ENCODE data around the gene PRSS56. TPM values are rescaled to one million over a fixed set of nuclear protein-coding genes. Genes with fewer than 3 reads are reported as not detected.
"Not testable (repeated sequence)": the region's sequence is repeated elsewhere in the genome, so short reads cannot be mapped to it uniquely, and the experiment has no call there.

The PRSS56 gene
- total RNA-seq, 1 donor from 2014 or later = not detected

DNA sequence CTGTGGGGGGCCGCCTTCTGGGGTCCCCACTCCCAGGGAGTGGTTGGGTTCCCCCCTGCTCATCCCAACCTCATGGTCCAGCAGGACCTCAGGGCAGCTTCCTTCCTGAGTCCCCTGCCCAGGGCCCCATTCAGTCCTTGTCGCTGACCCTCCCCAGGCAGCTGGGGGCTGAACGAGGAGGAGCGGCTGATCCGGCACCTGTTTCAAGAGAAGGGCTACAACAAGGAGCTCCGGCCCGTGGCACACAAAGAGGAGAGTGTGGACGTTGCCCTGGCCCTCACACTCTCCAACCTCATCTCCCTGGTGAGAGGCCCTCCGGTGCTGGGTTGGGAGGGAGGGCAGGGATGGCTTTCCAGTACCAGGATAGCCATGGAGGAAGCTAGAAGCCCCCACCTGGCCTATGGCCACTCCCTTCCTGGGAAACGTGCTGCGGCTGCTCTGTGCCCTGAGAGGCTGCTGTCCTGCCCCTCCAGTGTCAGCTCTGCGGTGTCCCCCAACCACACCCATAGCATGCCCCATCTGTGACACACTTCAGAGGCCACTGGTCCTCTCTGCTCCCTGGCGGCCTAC is 6.3 kb downstream of the PRSS56 start:
- no peak for ATAC-seq

GRCh38 chr2:232527905-232528470 is 7.8 kb downstream of the PRSS56 start:
- no peak for ATAC-seq

DNA sequence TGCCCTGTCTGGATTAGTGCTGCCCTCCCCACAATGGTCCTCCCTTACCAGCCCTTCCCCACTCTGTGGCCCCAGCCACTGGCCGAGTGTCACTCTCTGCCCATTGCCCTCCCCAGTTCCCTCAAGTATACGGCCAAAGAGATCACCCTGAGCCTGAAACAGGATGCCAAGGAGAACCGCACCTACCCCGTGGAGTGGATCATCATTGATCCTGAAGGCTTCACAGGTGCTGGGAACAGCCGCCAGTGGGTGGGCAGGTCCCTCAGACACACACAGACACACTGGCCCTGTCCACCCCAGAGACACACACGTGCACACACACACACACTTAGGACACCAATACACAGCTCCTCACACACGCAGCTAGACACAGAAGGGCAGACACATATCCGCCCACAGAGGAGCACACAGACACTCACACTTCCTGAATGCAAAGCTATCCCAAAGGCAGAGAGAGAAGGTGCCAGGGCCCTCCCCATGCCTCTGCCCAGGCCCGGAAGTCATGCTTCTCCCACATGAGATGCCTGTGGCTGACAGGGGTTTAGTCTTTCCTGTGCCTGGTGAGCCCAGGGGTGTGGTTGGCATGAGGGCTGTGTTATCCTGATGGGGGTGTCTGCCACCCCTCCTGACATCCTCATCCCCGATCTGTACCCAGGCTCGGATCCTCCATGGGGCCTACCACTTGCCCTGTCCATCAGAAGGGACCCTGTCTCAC is 8.7 kb downstream of the PRSS56 start:
- no peak for ATAC-seq

DNA sequence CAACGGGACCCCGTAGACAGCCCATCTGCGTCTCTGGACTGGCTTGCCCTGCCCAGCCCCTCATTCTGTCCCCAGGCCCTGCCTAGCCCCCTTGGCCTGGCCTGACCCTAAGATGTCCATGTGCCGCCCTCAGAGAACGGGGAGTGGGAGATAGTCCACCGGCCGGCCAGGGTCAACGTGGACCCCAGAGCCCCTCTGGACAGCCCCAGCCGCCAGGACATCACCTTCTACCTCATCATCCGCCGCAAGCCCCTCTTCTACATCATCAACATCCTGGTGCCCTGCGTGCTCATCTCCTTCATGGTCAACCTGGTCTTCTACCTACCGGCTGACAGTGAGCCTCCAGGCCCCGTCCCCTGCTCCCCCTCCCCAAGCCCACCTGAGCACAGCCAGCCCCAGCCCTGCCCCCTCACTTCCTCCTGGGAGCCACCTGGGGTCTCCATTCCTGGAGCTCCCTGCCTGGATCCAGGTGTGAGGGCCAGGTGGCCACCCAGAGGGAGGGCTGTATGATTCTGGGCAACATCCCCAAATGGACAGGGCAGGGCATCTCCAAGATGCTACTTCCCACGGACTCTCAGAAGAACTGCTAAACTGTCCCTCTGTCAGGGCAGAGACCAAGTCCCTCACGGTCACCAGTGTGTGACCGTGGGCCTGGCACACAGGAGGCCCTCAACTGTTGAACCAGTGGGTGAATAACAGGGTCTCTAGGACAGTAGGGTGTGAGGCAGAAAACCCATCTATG is 9.8 kb downstream of the PRSS56 start:
- ATAC-seq = no peak

DNA sequence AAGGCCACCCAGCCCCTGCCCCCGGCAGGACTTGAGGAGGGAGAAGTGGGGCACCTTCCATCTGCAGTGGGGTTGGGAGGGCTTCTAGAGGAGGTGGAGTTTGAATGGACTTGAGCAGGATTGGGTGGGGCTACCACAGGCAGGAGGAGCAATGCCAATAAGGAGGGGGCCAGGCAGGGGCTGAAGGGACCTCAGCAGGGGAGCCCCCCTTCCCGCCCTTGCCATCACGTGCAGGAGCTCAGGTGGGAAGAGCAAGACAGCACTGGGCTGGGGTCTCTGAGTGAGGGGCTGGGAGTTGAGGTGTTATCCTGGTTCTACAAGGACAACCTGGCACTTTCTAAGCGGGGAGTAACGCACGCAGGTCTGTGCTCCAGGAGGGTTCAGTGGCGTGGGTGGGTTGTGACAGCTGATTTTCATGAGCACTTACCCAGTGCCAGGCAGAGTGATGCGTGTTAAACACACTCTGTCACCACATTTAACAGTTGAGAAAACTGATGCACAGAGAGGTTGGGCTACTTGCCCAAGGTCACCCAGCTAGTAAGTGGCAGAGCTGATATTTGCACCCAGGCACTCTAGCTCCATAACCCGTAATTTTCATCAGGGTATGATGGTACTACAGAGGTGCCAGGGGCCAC is 10.6 kb downstream of the PRSS56 start:
- no peak for ATAC-seq

DNA sequence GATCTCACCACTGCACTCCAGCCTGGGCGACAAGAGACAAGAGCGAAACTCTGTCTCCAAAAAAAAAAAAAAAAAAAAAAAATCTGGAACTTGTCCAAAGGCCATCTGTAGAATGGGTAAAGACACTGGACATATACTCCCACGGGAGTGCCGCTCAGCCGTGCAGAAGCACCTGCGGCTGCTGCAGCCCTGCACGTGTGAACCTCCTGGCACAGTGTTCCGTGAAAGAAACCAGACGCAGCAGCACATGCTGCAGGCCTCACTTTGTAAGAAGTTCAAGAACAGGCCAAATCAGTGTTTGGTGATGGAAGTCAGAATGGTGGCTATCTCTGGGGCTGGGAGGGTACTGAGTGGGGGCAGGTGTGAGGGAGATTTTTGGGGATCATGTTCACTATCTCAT is 12.2 kb downstream of the PRSS56 start:
- no peak for ATAC-seq

DNA sequence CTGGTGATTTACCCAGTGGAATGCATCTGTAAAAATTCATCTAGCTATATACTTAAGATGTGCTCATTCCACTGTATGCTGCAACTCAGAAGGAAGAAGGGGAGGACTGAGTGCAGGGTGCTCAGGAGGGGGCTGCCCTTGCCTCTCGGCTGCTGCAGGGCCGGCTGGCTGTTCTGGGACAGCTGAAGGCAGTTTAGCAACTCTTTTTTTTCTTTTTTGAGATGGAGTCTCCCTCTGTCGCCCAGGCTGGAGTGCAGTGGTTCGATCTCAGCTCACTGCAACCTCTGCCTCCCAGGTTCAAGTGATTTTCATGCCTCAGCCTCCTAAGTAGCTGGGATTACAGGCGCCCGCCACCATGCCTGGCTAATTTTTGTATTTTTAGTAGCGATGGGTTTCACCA is 12.6 kb downstream of the PRSS56 start:
- not testable (repeated sequence) for ATAC-seq

DNA sequence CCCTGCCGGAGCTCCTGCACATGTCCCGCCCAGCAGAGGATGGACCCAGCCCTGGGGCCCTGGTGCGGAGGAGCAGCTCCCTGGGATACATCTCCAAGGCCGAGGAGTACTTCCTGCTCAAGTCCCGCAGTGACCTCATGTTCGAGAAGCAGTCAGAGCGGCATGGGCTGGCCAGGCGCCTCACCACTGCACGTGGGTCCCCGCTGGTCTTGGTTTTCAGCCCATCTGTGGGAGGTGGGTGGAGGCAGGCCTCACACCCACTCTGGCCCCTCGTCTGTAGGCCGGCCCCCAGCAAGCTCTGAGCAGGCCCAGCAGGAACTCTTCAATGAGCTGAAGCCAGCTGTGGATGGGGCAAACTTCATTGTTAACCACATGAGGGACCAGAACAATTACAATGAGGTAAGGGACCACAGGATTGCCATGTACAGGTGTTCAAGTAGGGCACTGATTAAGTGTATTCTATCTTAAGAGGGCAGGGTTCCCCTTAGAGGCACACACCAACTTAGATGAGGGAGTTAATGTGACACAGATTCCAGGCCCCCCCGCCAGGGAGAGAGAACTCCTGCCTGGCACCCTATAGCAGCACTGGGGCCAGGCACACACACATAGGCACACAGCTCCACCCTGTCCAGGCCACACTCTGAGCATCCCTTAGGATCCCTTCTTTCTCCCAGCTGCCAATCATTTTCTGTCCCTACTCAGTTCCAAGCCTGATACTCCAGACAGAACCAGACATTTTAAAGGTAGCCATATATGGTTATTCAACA is 13.9 kb downstream of the PRSS56 start:
- no peak for ATAC-seq

DNA sequence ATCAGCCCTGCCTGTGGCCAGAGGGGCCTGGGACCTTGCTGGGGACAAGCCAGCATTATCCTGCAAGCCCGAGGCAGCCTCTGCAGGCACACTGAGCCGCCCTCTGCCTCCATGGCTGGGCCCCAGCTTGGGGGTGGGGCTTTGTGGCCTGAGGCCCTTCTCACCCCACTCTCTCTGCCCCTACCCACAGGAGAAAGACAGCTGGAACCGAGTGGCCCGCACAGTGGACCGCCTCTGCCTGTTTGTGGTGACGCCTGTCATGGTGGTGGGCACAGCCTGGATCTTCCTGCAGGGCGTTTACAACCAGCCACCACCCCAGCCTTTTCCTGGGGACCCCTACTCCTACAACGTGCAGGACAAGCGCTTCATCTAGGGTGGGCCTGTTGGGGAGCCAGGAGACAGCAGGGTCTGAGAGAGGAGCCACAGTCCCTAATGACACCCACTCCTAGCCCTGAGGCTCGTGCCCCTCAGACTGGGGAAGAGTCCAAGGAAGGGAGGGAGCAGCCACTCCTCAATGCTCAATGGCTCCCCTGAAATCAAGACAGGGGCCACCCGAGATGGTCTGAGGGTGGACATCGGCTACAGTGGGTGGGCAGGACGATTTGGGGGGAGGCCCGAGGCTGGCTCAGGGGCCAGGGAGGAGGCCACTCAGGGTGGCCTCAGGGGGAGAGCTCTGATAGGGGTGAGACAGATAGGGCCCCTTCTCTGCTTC is 14.9 kb downstream of the PRSS56 start:
- ATAC-seq = no peak

- ATAC-seq = no peak
Measured at GRCh38 chr2:232535761-232536530, 15.8 kb downstream of the PRSS56 start.

DNA sequence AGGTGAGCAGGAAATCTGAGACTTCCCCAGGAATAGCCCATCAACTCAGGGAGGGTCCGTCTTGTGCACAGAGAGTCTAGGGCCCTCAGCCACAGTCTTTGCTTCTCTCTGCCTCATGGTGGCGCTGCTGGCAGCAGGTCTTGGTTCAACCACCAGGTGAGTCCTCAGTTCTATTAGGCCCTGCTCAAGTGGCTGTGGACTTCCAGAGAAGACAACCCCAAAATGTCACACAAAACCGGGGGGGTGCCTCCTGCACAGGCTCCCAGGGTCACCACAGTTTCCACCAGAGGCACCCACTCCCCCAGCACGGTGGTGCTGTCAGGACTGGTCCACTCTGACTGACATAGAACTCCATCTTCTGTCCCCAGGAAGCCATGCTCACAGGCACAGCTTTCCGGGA is 16.9 kb downstream of the PRSS56 start:
- no peak for ATAC-seq

DNA sequence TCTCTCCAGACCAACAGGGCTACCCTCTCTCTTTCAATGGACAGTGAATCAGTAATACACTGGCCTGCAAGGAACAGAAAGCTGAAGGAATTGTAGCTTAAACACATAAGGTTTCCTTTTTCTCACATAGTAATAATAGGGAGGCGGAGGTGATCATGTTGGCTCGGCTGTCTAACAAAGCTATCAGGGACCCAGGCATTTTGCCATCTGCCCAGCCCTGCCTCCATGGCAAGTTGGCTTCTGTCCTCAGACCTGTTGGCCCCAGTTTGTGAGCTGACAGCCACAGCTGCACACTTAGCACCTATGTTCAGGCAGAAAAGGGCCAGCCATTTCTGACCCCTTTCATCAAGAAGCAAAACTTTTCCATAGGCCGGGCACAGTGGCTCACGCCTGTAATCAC is 17.3 kb downstream of the PRSS56 start:
- ATAC-seq = no peak

GRCh38 chr2:232538671-232539070 is 18.5 kb downstream of the PRSS56 start:
- ATAC-seq = no peak

- no peak for ATAC-seq
Measured at GRCh38 chr2:232539298-232540231, 19.4 kb downstream of the PRSS56 start, which contains the start of gene CHRNG. Gene CHRNG (plus strand): TSS chr2:232539692. CDS start chr2:232539748, 56 bp downstream.

DNA sequence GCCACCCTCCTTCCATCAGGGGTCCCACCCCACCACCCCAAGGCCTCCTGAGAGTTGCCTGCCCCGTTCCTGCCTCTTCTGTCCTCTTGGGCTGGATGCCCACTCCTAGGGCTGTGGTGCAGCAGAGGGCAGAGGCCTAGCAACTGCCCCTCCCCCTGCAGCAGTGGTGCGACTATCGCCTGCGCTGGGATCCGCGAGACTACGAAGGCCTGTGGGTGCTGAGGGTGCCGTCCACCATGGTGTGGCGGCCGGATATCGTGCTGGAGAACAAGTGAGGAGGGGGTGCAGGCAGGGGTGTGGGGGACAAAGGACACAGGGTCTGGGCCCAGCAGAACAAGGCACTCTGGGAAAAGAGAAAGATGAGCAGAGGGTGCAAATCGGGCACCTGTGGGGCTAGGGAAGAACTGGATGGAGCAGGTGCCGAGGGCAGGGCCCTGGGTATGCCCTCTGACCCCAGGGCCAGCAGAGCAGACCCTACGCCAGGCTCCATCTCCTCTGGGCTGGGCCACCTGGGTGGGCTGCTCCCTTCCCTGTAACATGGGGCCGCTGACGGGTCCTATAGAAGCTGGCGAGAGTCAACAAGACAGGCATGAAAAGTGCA is 20.4 kb downstream of the PRSS56 start:
- peak; percentile 6 for ATAC-seq

- ATAC-seq = no peak
Measured at GRCh38 chr2:232541195-232541960, 21.2 kb downstream of the PRSS56 start.

- no peak for ATAC-seq
Measured at GRCh38 chr2:232541961-232542714, 21.9 kb downstream of the PRSS56 start.

Measured in esophagus mucosa (tissue), 1 donor.